Gastrocnemius medialis (tissue), 4 donors: ENCODE measurements around the gene CGB3.
"Not testable (repeated sequence)": the region's sequence is repeated elsewhere in the genome, so short reads cannot be mapped to it uniquely, and the experiment has no call there.

Experiments
- POLR2A ChIP-seq, 2 donors: fragments of 450-650 bp; IDR thresholded peaks; one replicate each; pipeline ENCODE4 v1.6.1; 2017; ENCODE audit warnings: antibody characterized with exemption in 2 of 2, mild to moderate bottlenecking in 2 of 2, moderate library complexity in 2 of 2
- TF ChIP-seq, protein P1 (sequence below), 5 experiments: fragments of 450-650 bp in 3 of 5; fragments of 200-600 bp in 2 of 5; sonication (generic) in 2 of 5; IDR thresholded peaks in 4 of 5; conservative IDR thresholded peaks in 1 of 5; 1 replicate in 4 of 5; 2 replicates in 1 of 5; pipeline ENCODE4 v1.5.1; 2016 to 2019; ENCODE audit warnings: antibody characterized with exemption in 5 of 5, mild to moderate bottlenecking in 3 of 5, moderate library complexity in 3 of 5

DNA sequence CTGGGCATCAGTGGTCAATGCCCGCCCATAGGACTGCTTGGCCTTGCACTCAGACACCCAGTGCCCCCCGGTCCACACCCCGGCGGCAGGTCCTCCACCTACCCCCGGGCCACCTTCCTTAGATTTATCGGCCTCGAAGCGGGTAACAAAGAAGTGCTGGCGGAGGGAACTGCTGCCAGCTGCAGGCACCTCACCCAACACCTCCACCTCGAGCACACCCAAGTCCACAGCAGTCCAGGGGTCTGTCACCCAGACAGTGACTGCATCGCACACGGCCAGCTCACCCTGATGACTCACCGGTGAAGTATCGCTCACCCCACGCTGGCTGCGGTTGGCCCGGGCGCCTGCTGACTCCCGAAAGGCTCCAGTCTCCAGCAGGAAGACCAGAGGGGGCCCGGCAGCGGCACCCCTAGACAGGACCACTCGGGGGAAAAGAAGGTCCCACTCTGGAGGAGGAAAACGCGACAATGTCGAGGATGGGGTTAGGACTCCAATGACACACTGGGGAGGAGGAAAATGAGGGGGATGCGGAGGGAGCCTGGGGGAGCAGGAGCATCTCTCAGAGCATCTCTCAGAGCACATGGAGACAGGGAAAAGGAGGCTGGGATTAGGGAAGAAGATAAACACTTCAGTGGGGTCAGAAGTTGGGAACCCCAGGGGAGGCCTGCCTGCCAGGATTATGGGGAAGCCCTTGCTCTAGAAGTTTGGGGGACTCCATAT is 14.6 kb upstream of the CGB3 start:
- TF ChIP-seq, protein P1, sequence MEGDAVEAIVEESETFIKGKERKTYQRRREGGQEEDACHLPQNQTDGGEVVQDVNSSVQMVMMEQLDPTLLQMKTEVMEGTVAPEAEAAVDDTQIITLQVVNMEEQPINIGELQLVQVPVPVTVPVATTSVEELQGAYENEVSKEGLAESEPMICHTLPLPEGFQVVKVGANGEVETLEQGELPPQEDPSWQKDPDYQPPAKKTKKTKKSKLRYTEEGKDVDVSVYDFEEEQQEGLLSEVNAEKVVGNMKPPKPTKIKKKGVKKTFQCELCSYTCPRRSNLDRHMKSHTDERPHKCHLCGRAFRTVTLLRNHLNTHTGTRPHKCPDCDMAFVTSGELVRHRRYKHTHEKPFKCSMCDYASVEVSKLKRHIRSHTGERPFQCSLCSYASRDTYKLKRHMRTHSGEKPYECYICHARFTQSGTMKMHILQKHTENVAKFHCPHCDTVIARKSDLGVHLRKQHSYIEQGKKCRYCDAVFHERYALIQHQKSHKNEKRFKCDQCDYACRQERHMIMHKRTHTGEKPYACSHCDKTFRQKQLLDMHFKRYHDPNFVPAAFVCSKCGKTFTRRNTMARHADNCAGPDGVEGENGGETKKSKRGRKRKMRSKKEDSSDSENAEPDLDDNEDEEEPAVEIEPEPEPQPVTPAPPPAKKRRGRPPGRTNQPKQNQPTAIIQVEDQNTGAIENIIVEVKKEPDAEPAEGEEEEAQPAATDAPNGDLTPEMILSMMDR (IDR thresholded peaks at IDR 0.05 in 4 of 5, conservative IDR thresholded peaks at IDR 0.05 in 1 of 5): not testable (repeated sequence)
- not testable (repeated sequence) for TF ChIP-seq POLR2A (IDR thresholded peaks at IDR 0.05)
